ENCODE data around the gene PORCN.
"Not testable (repeated sequence)": the region's sequence is repeated elsewhere in the genome, so short reads cannot be mapped to it uniquely, and the experiment has no call there.

PORCN gene

GRCh38 chrX:48512371-48512935, 3.7 kb downstream of the PORCN start:
- DNase-seq (ENCODE audit: low read depth in 2 of 2) = no peak

- DNase-seq (ENCODE audit: low read depth in 2 of 2) = no peak
Measured at GRCh38 chrX:48513670-48514069, 4.9 kb downstream of the PORCN start.

GRCh38 chrX:48514126-48514806, 5.5 kb downstream of the PORCN start:
- no peak for DNase-seq (ENCODE audit: low read depth in 2 of 2)

GRCh38 chrX:48514868-48515460, 6.2 kb downstream of the PORCN start:
- no peak for DNase-seq (ENCODE audit: low read depth in 2 of 2)

GRCh38 chrX:48515842-48516241, 7.0 kb downstream of the PORCN start:
- no peak for DNase-seq (ENCODE audit: low read depth in 2 of 2)

GRCh38 chrX:48516285-48516684, 7.5 kb downstream of the PORCN start:
- no peak for DNase-seq (ENCODE audit: low read depth in 2 of 2)

GRCh38 chrX:48516987-48517386, 8.2 kb downstream of the PORCN start:
- DNase-seq (ENCODE audit: low read depth in 2 of 2) = no peak

- DNase-seq (ENCODE audit: low read depth in 2 of 2) = not testable (repeated sequence)
Measured at GRCh38 chrX:48519481-48519880, 10.7 kb downstream of the PORCN start.

GRCh38 chrX:48520455-48520854, 11.7 kb downstream of the PORCN start:
- no peak for DNase-seq (ENCODE audit: low read depth in 2 of 2)

- no peak for DNase-seq (ENCODE audit: low read depth in 2 of 2)
Measured at GRCh38 chrX:48520976-48521352, 12.2 kb downstream of the PORCN start.

GRCh38 chrX:48521353-48522243, 12.8 kb downstream of the PORCN start, which contains the start of gene EBP:
Gene EBP, plus strand, starts transcription at chrX:48521808. Its CDS starts 1,964 bp downstream, at chrX:48523772.
- DNase-seq (ENCODE audit: low read depth in 2 of 2) = peak; percentile 84 to 92

- no peak for DNase-seq (ENCODE audit: low read depth in 2 of 2)
Measured at GRCh38 chrX:48522291-48522690, 13.5 kb downstream of the PORCN start.

- DNase-seq (ENCODE audit: low read depth in 2 of 2) = no peak
Measured at GRCh38 chrX:48523682-48524081, 14.9 kb downstream of the PORCN start.

GRCh38 chrX:48525853-48526252, 17.1 kb downstream of the PORCN start:
- DNase-seq (ENCODE audit: low read depth in 2 of 2) = not testable (repeated sequence)

GRCh38 chrX:48530736-48531135, 21.9 kb downstream of the PORCN start:
- DNase-seq (ENCODE audit: low read depth in 2 of 2) = no peak

GRCh38 chrX:48531358-48531959, 22.7 kb downstream of the PORCN start:
- DNase-seq (ENCODE audit: low read depth in 2 of 2) = no peak

- DNase-seq (ENCODE audit: low read depth in 2 of 2) = no peak
Measured at GRCh38 chrX:48532161-48532560, 23.4 kb downstream of the PORCN start.

- DNase-seq (ENCODE audit: low read depth in 2 of 2) = no peak
Measured at GRCh38 chrX:48533165-48533564, 24.4 kb downstream of the PORCN start.

GRCh38 chrX:48538641-48539344, 30.0 kb downstream of the PORCN start:
- DNase-seq (ENCODE audit: low read depth in 2 of 2) = no peak

GRCh38 chrX:48539345-48540027, 30.7 kb downstream of the PORCN start, which contains the start of gene TBC1D25:
Gene TBC1D25, plus strand, starts transcription at chrX:48539714. Its CDS starts 84 bp downstream, at chrX:48539798.
- peak; percentile 89 to 94 for DNase-seq (ENCODE audit: low read depth in 2 of 2)

- DNase-seq (ENCODE audit: low read depth in 2 of 2) = peak; percentile 28 to 39
Measured at GRCh38 chrX:48540028-48540375, 31.2 kb downstream of the PORCN start.
